Activated CD8-positive, alpha-beta T cell treated with anti-CD3 and anti-CD28 coated beads, Interleukin-2, amount 10 ng/mL, durations not matched to agents 7 days and 5 days (primary cell): ENCODE results near the gene MN1. TPM values are rescaled to one million over a fixed set of nuclear protein-coding genes. Genes with fewer than 3 reads are reported as not detected.
"Not testable (repeated sequence)": the region's sequence is repeated elsewhere in the genome, so short reads cannot be mapped to it uniquely, and the experiment has no call there.

ENCODE experiments used
- ATAC-seq: fragments of 150-1000 bp; cut with Tn5 transposase; one replicate; pipeline ENCODE4 v1.10.0; 2021; ENCODE audit warnings: moderate library complexity
- CTCF ChIA-PET: fragments of 350-600 bp; sonication (Branson Sonifier 250); formaldehyde crosslinking; loops from one replicate; lab custom pipeline; 2021; ENCODE audit warnings: antibody characterized with exemption; lab: Charles Lee
- POLR2A ChIA-PET: fragments of 350-600 bp; sonication (Branson Sonifier 250); formaldehyde crosslinking; loops from one replicate; lab custom pipeline; 2021; ENCODE audit warnings: antibody characterized with exemption; lab: Charles Lee
- DNase-seq: peaks from one replicate; pipeline ENCODE4 v3.0.0-alpha.2; 2020
- H3K27ac Mint-ChIP-seq: one replicate; pipeline ENCODE4 v1.8.0; 2021; ENCODE audit warnings: mild to moderate bottlenecking, mixed read lengths
- H3K27me3 Mint-ChIP-seq: one replicate; pipeline ENCODE4 v1.8.0; 2021; ENCODE audit warnings: low read depth, mixed read lengths
- H3K36me3 Mint-ChIP-seq: one replicate; pipeline ENCODE4 v1.8.0; 2021; ENCODE audit warnings: low read depth, mixed read lengths
- H3K4me1 Mint-ChIP-seq: one replicate; pipeline ENCODE4 v1.8.0; 2021; ENCODE audit warnings: low read depth, mixed read lengths
- H3K4me3 Mint-ChIP-seq: one replicate; pipeline ENCODE4 v1.8.0; 2021; ENCODE audit warnings: mild to moderate bottlenecking, mixed read lengths
- H3K9me3 Mint-ChIP-seq: one replicate; pipeline ENCODE4 v1.8.0; 2022; ENCODE audit warnings: mixed read lengths; ENCODE audit not compliant: insufficient read depth
- total RNA-seq, 2 experiments: library from RNA; stranded (reverse); gene quantifications; one replicate each; pipeline ENCODE4 v1.2.3, GENCODE V29; 2021

The MN1 gene
- total RNA-seq, 2 experiments from 2014 or later, result 0.11 to 0.13 TPM

- DNase-seq (no peak), ATAC-seq (no peak)
- H3K9me3 Mint-ChIP-seq, result no peaks in the 10 kb centered on the region
- CTCF ChIA-PET, result no interaction called here
- H3K4me3 Mint-ChIP-seq, result no peak overlapping the region
- no peaks in the 10 kb centered on the region for H3K36me3 Mint-ChIP-seq
- H3K27me3 Mint-ChIP-seq, result peaks cover 4% of the 10 kb centered on the region
- no peak overlapping the region for H3K27ac Mint-ChIP-seq
- peaks cover 2% of the 10 kb centered on the region for H3K4me1 Mint-ChIP-seq
- POLR2A ChIA-PET, result no interaction called here
Observed at GRCh38 chr22:27748349-27748748, 53.2 kb downstream of the MN1 start.

GRCh38 chr22:27747396-27748221 lies 53.9 kb downstream of the MN1 start:
- POLR2A ChIA-PET, result no interaction called here

GRCh38 chr22:27746918-27747317 lies 54.6 kb downstream of the MN1 start:
- ChIA-PET CTCF (no interaction called here), POLR2A (no interaction called here)
- DNase-seq, result no peak
- Mint-ChIP-seq H3K4me3 (no peak overlapping the region), H3K9me3 (no peaks in the 10 kb centered on the region), H3K27ac (no peak overlapping the region), H3K27me3 (peaks cover 4% of the 10 kb centered on the region), H3K4me1 (peaks cover 2% of the 10 kb centered on the region), H3K36me3 (no peaks in the 10 kb centered on the region)
- ATAC-seq, result no peak

More at GRCh38 chr22:27747396-27748221, 53.9 kb downstream of the MN1 start:
- CTCF ChIA-PET, result no interaction called here
- Mint-ChIP-seq H3K9me3 (no peaks in the 10 kb centered on the region), H3K4me1 (peaks cover 2% of the 10 kb centered on the region), H3K27ac (no peak overlapping the region), H3K36me3 (no peaks in the 10 kb centered on the region), H3K27me3 (peaks cover 4% of the 10 kb centered on the region), H3K4me3 (no peak overlapping the region)
- no peak for DNase-seq
- no peak for ATAC-seq

- Mint-ChIP-seq H3K27me3 (peaks cover 4% of the 10 kb centered on the region), H3K4me1 (peaks cover 2% of the 10 kb centered on the region), H3K27ac (no peak overlapping the region), H3K9me3 (no peaks in the 10 kb centered on the region), H3K36me3 (no peaks in the 10 kb centered on the region), H3K4me3 (no peak overlapping the region)
- ChIA-PET CTCF (no interaction called here), POLR2A (no interaction called here)
- DNase-seq (no peak), ATAC-seq (no peak)
Observed at GRCh38 chr22:27745809-27746208, 55.7 kb downstream of the MN1 start.

GRCh38 chr22:27745154-27745553 lies 56.4 kb downstream of the MN1 start:
- Mint-ChIP-seq H3K9me3 (no peaks in the 10 kb centered on the region), H3K27me3 (peaks cover 4% of the 10 kb centered on the region), H3K4me1 (peaks cover 2% of the 10 kb centered on the region), H3K36me3 (no peaks in the 10 kb centered on the region), H3K27ac (no peak overlapping the region), H3K4me3 (no peak overlapping the region)
- ATAC-seq, result no peak
- CTCF ChIA-PET, result no interaction called here
- DNase-seq, result no peak
- POLR2A ChIA-PET, result no interaction called here

- H3K27me3 Mint-ChIP-seq, H3K36me3 Mint-ChIP-seq, H3K4me3 Mint-ChIP-seq, H3K4me1 Mint-ChIP-seq, DNase-seq, H3K27ac Mint-ChIP-seq, POLR2A ChIA-PET, ATAC-seq, CTCF ChIA-PET, H3K9me3 Mint-ChIP-seq: not testable (repeated sequence)
Observed at GRCh38 chr22:27744078-27744477, 57.5 kb downstream of the MN1 start.

- ATAC-seq, result no peak
- H3K27me3 Mint-ChIP-seq, result no peaks in the 10 kb centered on the region
Observed at GRCh38 chr22:27740202-27740748, 61.3 kb downstream of the MN1 start.

GRCh38 chr22:27737521-27737920 lies 64.0 kb downstream of the MN1 start:
- ChIA-PET CTCF (no interaction called here), POLR2A (no interaction called here)
- Mint-ChIP-seq H3K4me1 (no peaks in the 10 kb centered on the region), H3K27ac (no peak overlapping the region), H3K9me3 (no peaks in the 10 kb centered on the region), H3K4me3 (no peak overlapping the region), H3K36me3 (no peaks in the 10 kb centered on the region), H3K27me3 (no peaks in the 10 kb centered on the region)
- no peak for DNase-seq
- no peak for ATAC-seq

More at GRCh38 chr22:27740202-27740748, 61.3 kb downstream of the MN1 start:
- ChIA-PET CTCF (no interaction called here), POLR2A (no interaction called here)
- no peak overlapping the region for H3K4me3 Mint-ChIP-seq
- H3K9me3 Mint-ChIP-seq, result no peaks in the 10 kb centered on the region
- no peaks in the 10 kb centered on the region for H3K36me3 Mint-ChIP-seq
- H3K27ac Mint-ChIP-seq, result no peak overlapping the region
- H3K4me1 Mint-ChIP-seq, result no peaks in the 10 kb centered on the region
- DNase-seq, result no peak

GRCh38 chr22:27734066-27734465 lies 67.5 kb downstream of the MN1 start:
- Mint-ChIP-seq H3K27me3 (no peaks in the 10 kb centered on the region), H3K4me1 (no peaks in the 10 kb centered on the region), H3K4me3 (no peak overlapping the region), H3K36me3 (no peaks in the 10 kb centered on the region), H3K27ac (no peak overlapping the region), H3K9me3 (no peaks in the 10 kb centered on the region)
- ChIA-PET POLR2A (no interaction called here), CTCF (no interaction called here)
- DNase-seq, result no peak
- ATAC-seq, result no peak

GRCh38 chr22:27732841-27733240 lies 68.7 kb downstream of the MN1 start:
- POLR2A ChIA-PET, result no interaction called here
- DNase-seq, result no peak
- no peak overlapping the region for H3K27ac Mint-ChIP-seq
- no peaks in the 10 kb centered on the region for H3K9me3 Mint-ChIP-seq
- H3K4me1 Mint-ChIP-seq, result no peaks in the 10 kb centered on the region
- CTCF ChIA-PET, result no interaction called here
- H3K4me3 Mint-ChIP-seq, result no peak overlapping the region
- no peak for ATAC-seq
- no peaks in the 10 kb centered on the region for H3K36me3 Mint-ChIP-seq
- H3K27me3 Mint-ChIP-seq, result no peaks in the 10 kb centered on the region

GRCh38 chr22:27732391-27732790 lies 69.2 kb downstream of the MN1 start:
- ChIA-PET POLR2A (no interaction called here), CTCF (no interaction called here)
- no peak for ATAC-seq
- H3K9me3 Mint-ChIP-seq, result no peaks in the 10 kb centered on the region
- no peak overlapping the region for H3K4me3 Mint-ChIP-seq
- H3K27ac Mint-ChIP-seq, result no peak overlapping the region
- H3K36me3 Mint-ChIP-seq, result no peaks in the 10 kb centered on the region
- H3K27me3 Mint-ChIP-seq, result no peaks in the 10 kb centered on the region
- no peak for DNase-seq
- no peaks in the 10 kb centered on the region for H3K4me1 Mint-ChIP-seq

- H3K9me3 Mint-ChIP-seq, result no peaks in the 10 kb centered on the region
- no peaks in the 10 kb centered on the region for H3K36me3 Mint-ChIP-seq
- H3K27me3 Mint-ChIP-seq, result no peaks in the 10 kb centered on the region
- CTCF ChIA-PET, result no interaction called here
- no peak for ATAC-seq
- no peak overlapping the region for H3K4me3 Mint-ChIP-seq
- H3K27ac Mint-ChIP-seq, result no peak overlapping the region
- POLR2A ChIA-PET, result no interaction called here
- no peaks in the 10 kb centered on the region for H3K4me1 Mint-ChIP-seq
- no peak for DNase-seq
Observed at GRCh38 chr22:27731621-27732020, 69.9 kb downstream of the MN1 start.
